ENCODE data around the gene MOCS3. TPM values are rescaled to one million over a fixed set of nuclear protein-coding genes. Genes with fewer than 3 reads are reported as not detected.

Gene MOCS3
- total RNA-seq, 1 donor: 10.5 TPM

- no peaks in the 10 kb centered on the region for H3K27me3 ChIP-seq (ENCODE audit: insufficient read depth, low read length)
- H3K4me2 ChIP-seq (ENCODE audit: insufficient read depth, low read length): no peak overlapping the region
- no peaks in the 10 kb centered on the region for H4K20me1 ChIP-seq (ENCODE audit: insufficient read depth, low read length)
- H2AFZ ChIP-seq (ENCODE audit: low read length): no peak overlapping the region
- no peaks in the 10 kb centered on the region for H3K4me1 ChIP-seq (ENCODE audit: insufficient read depth, low read length)
- no peaks in the 10 kb centered on the region for H3K79me2 ChIP-seq (ENCODE audit: insufficient read depth, low read length)
- TF ChIP-seq, protein P1, sequence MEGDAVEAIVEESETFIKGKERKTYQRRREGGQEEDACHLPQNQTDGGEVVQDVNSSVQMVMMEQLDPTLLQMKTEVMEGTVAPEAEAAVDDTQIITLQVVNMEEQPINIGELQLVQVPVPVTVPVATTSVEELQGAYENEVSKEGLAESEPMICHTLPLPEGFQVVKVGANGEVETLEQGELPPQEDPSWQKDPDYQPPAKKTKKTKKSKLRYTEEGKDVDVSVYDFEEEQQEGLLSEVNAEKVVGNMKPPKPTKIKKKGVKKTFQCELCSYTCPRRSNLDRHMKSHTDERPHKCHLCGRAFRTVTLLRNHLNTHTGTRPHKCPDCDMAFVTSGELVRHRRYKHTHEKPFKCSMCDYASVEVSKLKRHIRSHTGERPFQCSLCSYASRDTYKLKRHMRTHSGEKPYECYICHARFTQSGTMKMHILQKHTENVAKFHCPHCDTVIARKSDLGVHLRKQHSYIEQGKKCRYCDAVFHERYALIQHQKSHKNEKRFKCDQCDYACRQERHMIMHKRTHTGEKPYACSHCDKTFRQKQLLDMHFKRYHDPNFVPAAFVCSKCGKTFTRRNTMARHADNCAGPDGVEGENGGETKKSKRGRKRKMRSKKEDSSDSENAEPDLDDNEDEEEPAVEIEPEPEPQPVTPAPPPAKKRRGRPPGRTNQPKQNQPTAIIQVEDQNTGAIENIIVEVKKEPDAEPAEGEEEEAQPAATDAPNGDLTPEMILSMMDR (IDR thresholded peaks at IDR 0.05; ENCODE audit: extremely low read depth, low read depth, low read length): no peak
- H3K36me3 ChIP-seq (ENCODE audit: insufficient read depth, low read length): peaks cover 10% of the 10 kb centered on the region
- no peaks in the 10 kb centered on the region for H3K9me3 ChIP-seq (ENCODE audit: low read depth, low read length)
- no peak overlapping the region for H3K27ac ChIP-seq (ENCODE audit: low read depth, low read length)
- no peak overlapping the region for H3K4me3 ChIP-seq (ENCODE audit: insufficient read depth, low read length)
- DNase-seq (ENCODE audit: insufficient read length, low spot score, missing footprints): no peak
These were observed 46.2 kb downstream of the MOCS3 start for GRCh38 chr20:51004781-51005180.

DNA sequence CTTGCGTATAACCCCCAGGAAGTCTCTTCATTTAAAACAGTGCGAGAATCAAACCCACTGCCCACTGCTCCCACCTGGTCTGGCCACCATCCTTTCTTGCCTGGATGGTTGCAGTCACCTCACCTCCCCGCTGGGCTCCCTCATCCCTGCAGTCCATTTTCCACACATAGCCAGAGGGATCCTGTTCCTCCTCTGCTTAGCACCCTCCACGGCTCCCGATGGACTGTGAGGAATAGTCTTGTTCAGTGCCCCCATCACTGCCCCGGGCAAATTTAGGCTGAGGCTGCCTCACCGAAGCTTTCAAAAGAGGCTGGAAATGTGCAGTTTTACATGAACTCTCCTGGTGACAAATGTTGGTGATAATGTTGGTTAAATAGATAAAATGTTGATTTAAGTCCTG, 46.6 kb downstream of the MOCS3 start:
- DNase-seq (ENCODE audit: insufficient read length, low spot score, missing footprints): no peak
- Histone ChIP-seq H3K4me1 (ENCODE audit: insufficient read depth, low read length) (no peaks in the 10 kb centered on the region), H3K4me3 (ENCODE audit: insufficient read depth, low read length) (no peak overlapping the region), H3K79me2 (ENCODE audit: insufficient read depth, low read length) (no peaks in the 10 kb centered on the region), H3K4me2 (ENCODE audit: insufficient read depth, low read length) (no peak overlapping the region), H2AFZ (ENCODE audit: low read length) (no peak overlapping the region), H3K27me3 (ENCODE audit: insufficient read depth, low read length) (no peaks in the 10 kb centered on the region), H3K9me3 (ENCODE audit: low read depth, low read length) (no peaks in the 10 kb centered on the region), H3K27ac (ENCODE audit: low read depth, low read length) (no peak overlapping the region), H4K20me1 (ENCODE audit: insufficient read depth, low read length) (no peaks in the 10 kb centered on the region), H3K36me3 (ENCODE audit: insufficient read depth, low read length) (peaks cover 10% of the 10 kb centered on the region)
- TF ChIP-seq, protein P1 (IDR thresholded peaks at IDR 0.05; ENCODE audit: extremely low read depth, low read depth, low read length): no peak

GRCh38 chr20:51008718-51009117, 50.1 kb downstream of the MOCS3 start:
- H3K27ac ChIP-seq (ENCODE audit: low read depth, low read length): no peak overlapping the region
- no peak for DNase-seq (ENCODE audit: insufficient read length, low spot score, missing footprints)
- peaks cover 11% of the 10 kb centered on the region for H3K4me1 ChIP-seq (ENCODE audit: insufficient read depth, low read length)
- H3K9me3 ChIP-seq (ENCODE audit: low read depth, low read length): no peaks in the 10 kb centered on the region
- H3K36me3 ChIP-seq (ENCODE audit: insufficient read depth, low read length): peaks cover 10% of the 10 kb centered on the region
- no peaks in the 10 kb centered on the region for H3K27me3 ChIP-seq (ENCODE audit: insufficient read depth, low read length)
- no peaks in the 10 kb centered on the region for H3K79me2 ChIP-seq (ENCODE audit: insufficient read depth, low read length)
- no peaks in the 10 kb centered on the region for H4K20me1 ChIP-seq (ENCODE audit: insufficient read depth, low read length)
- H2AFZ ChIP-seq (ENCODE audit: low read length): no peak overlapping the region
- TF ChIP-seq, protein P1 (IDR thresholded peaks at IDR 0.05; ENCODE audit: extremely low read depth, low read depth, low read length): no peak
- no peak overlapping the region for H3K4me3 ChIP-seq (ENCODE audit: insufficient read depth, low read length)
- no peak overlapping the region for H3K4me2 ChIP-seq (ENCODE audit: insufficient read depth, low read length)

DNA sequence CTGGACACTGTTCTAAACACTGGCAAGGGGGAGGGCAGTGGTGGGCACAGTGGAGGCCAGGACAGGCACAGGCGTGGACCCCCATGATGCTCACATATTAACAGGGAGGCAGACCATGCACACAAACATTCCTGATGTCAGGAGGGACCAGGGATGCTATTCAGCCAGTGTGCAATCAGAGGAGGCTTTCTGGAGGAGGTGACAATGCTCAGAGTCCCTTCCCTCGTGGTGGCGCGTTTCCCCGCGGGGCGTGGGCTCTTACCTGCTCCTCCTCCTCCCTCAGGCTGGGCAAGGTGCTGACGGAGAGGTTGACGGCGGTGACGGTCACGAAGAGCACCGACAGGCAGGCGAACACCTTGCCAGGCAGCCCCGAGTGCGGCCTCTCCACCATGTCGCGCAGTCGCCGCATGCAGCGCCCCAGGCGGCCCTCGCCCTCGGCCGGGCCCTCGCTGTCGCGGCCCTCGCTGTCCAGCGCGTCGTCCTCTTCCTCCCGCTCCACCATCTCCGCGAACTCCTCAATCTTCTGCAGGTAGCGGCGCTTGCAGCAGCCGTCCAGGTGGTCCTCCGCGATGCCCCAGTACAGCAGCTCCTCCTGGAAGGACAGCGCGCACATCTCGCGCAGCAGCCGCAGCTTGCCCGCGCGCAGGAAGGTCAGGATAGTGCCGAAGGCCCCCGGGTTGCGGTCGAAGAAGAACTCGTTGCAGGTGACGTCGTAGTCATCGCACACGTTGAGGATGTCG, 50.9 kb downstream of the MOCS3 start:
- Histone ChIP-seq H3K4me3 (ENCODE audit: insufficient read depth, low read length) (no peak overlapping the region), H4K20me1 (ENCODE audit: insufficient read depth, low read length) (peaks cover under 1% of the 10 kb centered on the region), H3K4me2 (ENCODE audit: insufficient read depth, low read length) (no peak overlapping the region), H3K9me3 (ENCODE audit: low read depth, low read length) (no peaks in the 10 kb centered on the region), H3K27me3 (ENCODE audit: insufficient read depth, low read length) (no peaks in the 10 kb centered on the region), H3K36me3 (ENCODE audit: insufficient read depth, low read length) (peaks cover 8% of the 10 kb centered on the region), H3K27ac (ENCODE audit: low read depth, low read length) (no peak overlapping the region), H3K4me1 (ENCODE audit: insufficient read depth, low read length) (peaks cover 11% of the 10 kb centered on the region), H2AFZ (ENCODE audit: low read length) (no peak overlapping the region), H3K79me2 (ENCODE audit: insufficient read depth, low read length) (no peaks in the 10 kb centered on the region)
- DNase-seq (ENCODE audit: insufficient read length, low spot score, missing footprints): no peak
- TF ChIP-seq, protein P1 (IDR thresholded peaks at IDR 0.05; ENCODE audit: extremely low read depth, low read depth, low read length): no peak
